HepG2 (cell line): ENCODE measurements around the gene ADAM22. TPM values are rescaled to one million over a fixed set of nuclear protein-coding genes. Genes with fewer than 3 reads are reported as not detected.

Source experiments
- DPF2 ChIP-seq: sonication (generic); formaldehyde crosslinking; IDR thresholded peaks from 2 replicates; pipeline ENCODE4 v1.4.0; 2020; ENCODE audit warnings: mild to moderate bottlenecking, low read depth, missing genetic modification reagents, borderline replicate concordance
- HCFC1 ChIP-seq: fragments of 150-350 bp; IDR thresholded peaks from 2 replicates; pipeline ENCODE4 v1.6.1; 2014; ENCODE audit warnings: low read depth, low read length
- NBN ChIP-seq: fragments of 450-650 bp; conservative IDR thresholded peaks from 2 replicates; pipeline ENCODE4 v1.6.1; 2017
- NFRKB ChIP-seq: fragments of 450-650 bp; IDR thresholded peaks from 2 replicates; pipeline ENCODE4 v1.6.1; 2017
- TGIF2 ChIP-seq: IDR thresholded peaks from 2 replicates; pipeline ENCODE4 v1.6.1; 2016; ENCODE audit warnings: control low read depth, missing compliant biosample characterization
- ZNF616 ChIP-seq: sonication (generic); formaldehyde crosslinking; IDR thresholded peaks from 2 replicates; pipeline ENCODE4 v1.5.0; 2020; ENCODE audit warnings: low read depth, mild to moderate bottlenecking, missing genetic modification reagents
- ZNF747 ChIP-seq: sonication (generic); formaldehyde crosslinking; IDR thresholded peaks from 2 replicates; pipeline ENCODE4 v1.8.1; 2023; ENCODE audit warnings: missing genetic modification reagents, mild to moderate bottlenecking, borderline replicate concordance
- polyA plus RNA-seq, 8 experiments: library from polyadenylated mRNA; depleted of rRNA in 3 of 8; stranded (reverse) in 7 of 8; unstranded in 1 of 8; fragments of >200 nt; fragmentation: Illumina TruSeq in 4 of 8; extraction: Trizol in 4 of 8; gene quantifications; 2 replicates each; pipeline versions ENCODE4 v1.2.1 to v1.2.3, GENCODE V29; 2011 to 2016; ENCODE audit warnings: low read depth in 4 of 8, missing spikeins in 1 of 8, mixed read lengths in 1 of 8; ENCODE audit not compliant: insufficient read depth in 1 of 8
- total RNA-seq, 5 experiments: library from RNA; depleted of rRNA; stranded (reverse); fragments of >200 nt; fragmentation: Illumina TruSeq; extraction: Trizol; gene quantifications; 2 replicates each; pipeline ENCODE4 v1.2.3, GENCODE V29; 2016; ENCODE audit warnings: low read depth in 1 of 5
- TF ChIP-seq, protein P1 (sequence below): sonication (generic); formaldehyde crosslinking; IDR thresholded peaks from 2 replicates; pipeline ENCODE4 v1.9.0; 2021; ENCODE audit warnings: missing genetic modification reagents, borderline replicate concordance
- TF ChIP-seq, protein P2 (sequence below): sonication (generic); formaldehyde crosslinking; IDR thresholded peaks from 2 replicates; pipeline ENCODE4 v1.9.0; 2021; ENCODE audit warnings: missing genetic modification reagents, mild to moderate bottlenecking, borderline replicate concordance
- TF ChIP-seq, protein P3 (sequence below): sonication (generic); formaldehyde crosslinking; conservative IDR thresholded peaks from 2 replicates; pipeline ENCODE4 v1.8.0; 2022; ENCODE audit warnings: low read depth, missing genetic modification reagents
- TF ChIP-seq, protein P4 (sequence below): sonication (generic); formaldehyde crosslinking; conservative IDR thresholded peaks from 2 replicates; pipeline ENCODE4 v1.4.0; 2020; ENCODE audit warnings: missing genetic modification reagents
- TF ChIP-seq, protein P5 (sequence below): sonication (generic); formaldehyde crosslinking; IDR thresholded peaks from 2 replicates; pipeline ENCODE4 v1.4.0; 2020; ENCODE audit warnings: mild to moderate bottlenecking, missing genetic modification reagents, borderline replicate concordance
- TF ChIP-seq, protein P6 (sequence below): sonication (generic); formaldehyde crosslinking; IDR thresholded peaks from 2 replicates; pipeline ENCODE4 v1.4.0; 2020; ENCODE audit warnings: missing genetic modification reagents, mild to moderate bottlenecking, borderline replicate concordance

Gene ADAM22
- total and polyA plus RNA-seq, 2 of the 13 experiments (the other 11 are each of a cell fraction or from before 2014, with no cell fraction given): 1.9 to 6.7 TPM

DNA sequence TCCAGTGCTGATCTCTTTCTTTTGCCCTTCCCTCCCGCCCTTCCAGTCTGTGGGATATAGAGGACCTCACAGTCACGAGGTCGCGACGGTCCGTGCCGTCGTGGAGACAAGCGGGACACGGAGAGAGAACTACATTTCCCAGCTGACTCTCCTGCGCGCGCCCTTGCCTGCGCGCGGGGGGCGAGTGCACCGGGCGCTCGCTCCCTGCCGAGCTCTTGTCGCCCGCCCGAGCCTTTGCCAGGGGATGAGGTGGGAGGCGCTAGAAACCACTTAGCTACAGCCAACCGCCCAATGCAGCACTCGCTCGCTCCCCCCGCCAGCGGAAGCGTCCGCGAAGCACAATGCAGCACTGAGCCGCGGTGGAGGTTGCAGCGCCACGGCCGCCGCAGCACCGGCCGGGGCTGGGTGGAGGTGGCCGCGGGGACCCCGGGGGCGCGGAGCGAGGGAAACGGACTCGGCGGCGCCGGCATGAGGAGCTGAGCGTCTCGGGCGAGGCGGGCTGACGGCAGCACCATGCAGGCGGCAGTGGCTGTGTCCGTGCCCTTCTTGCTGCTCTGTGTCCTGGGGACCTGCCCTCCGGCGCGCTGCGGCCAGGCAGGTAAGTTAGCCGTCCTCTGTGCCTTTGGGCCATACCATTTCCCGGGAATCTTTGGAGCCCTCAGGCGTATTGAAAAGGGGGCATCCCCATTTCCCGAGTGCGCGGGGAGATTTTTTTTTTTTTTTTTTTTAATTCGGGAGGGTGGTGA is at the start of gene ADAM22 (continued):
- TF ChIP-seq TGIF2 (CRISPR knock-in tag) (no peak), HCFC1 (peak; percentile 80), NBN (no peak), NFRKB (no peak), ZNF616 (CRISPR knock-in tag) (no peak), ZNF747 (CRISPR knock-in tag) (peak; percentile 73; the same call in 1 of the 2 replicates), DPF2 (CRISPR knock-in tag) (no peak)
- TF ChIP-seq, protein P1, sequence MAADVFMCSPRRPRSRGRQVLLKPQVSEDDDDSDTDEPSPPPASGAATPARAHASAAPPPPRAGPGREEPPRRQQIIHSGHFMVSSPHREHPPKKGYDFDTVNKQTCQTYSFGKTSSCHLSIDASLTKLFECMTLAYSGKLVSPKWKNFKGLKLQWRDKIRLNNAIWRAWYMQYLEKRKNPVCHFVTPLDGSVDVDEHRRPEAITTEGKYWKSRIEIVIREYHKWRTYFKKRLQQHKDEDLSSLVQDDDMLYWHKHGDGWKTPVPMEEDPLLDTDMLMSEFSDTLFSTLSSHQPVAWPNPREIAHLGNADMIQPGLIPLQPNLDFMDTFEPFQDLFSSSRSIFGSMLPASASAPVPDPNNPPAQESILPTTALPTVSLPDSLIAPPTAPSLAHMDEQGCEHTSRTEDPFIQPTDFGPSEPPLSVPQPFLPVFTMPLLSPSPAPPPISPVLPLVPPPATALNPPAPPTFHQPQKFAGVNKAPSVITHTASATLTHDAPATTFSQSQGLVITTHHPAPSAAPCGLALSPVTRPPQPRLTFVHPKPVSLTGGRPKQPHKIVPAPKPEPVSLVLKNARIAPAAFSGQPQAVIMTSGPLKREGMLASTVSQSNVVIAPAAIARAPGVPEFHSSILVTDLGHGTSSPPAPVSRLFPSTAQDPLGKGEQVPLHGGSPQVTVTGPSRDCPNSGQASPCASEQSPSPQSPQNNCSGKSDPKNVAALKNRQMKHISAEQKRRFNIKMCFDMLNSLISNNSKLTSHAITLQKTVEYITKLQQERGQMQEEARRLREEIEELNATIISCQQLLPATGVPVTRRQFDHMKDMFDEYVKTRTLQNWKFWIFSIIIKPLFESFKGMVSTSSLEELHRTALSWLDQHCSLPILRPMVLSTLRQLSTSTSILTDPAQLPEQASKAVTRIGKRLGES: no peak
- TF ChIP-seq, protein P2, sequence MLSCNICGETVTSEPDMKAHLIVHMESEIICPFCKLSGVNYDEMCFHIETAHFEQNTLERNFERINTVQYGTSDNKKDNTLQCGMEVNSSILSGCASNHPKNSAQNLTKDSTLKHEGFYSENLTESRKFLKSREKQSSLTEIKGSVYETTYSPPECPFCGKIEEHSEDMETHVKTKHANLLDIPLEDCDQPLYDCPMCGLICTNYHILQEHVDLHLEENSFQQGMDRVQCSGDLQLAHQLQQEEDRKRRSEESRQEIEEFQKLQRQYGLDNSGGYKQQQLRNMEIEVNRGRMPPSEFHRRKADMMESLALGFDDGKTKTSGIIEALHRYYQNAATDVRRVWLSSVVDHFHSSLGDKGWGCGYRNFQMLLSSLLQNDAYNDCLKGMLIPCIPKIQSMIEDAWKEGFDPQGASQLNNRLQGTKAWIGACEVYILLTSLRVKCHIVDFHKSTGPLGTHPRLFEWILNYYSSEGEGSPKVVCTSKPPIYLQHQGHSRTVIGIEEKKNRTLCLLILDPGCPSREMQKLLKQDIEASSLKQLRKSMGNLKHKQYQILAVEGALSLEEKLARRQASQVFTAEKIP (CRISPR knock-in tag): no peak
- TF ChIP-seq, protein P3, sequence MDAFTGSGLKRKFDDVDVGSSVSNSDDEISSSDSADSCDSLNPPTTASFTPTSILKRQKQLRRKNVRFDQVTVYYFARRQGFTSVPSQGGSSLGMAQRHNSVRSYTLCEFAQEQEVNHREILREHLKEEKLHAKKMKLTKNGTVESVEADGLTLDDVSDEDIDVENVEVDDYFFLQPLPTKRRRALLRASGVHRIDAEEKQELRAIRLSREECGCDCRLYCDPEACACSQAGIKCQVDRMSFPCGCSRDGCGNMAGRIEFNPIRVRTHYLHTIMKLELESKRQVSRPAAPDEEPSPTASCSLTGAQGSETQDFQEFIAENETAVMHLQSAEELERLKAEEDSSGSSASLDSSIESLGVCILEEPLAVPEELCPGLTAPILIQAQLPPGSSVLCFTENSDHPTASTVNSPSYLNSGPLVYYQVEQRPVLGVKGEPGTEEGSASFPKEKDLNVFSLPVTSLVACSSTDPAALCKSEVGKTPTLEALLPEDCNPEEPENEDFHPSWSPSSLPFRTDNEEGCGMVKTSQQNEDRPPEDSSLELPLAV (CRISPR knock-in tag): no peak
- TF ChIP-seq, protein P4, sequence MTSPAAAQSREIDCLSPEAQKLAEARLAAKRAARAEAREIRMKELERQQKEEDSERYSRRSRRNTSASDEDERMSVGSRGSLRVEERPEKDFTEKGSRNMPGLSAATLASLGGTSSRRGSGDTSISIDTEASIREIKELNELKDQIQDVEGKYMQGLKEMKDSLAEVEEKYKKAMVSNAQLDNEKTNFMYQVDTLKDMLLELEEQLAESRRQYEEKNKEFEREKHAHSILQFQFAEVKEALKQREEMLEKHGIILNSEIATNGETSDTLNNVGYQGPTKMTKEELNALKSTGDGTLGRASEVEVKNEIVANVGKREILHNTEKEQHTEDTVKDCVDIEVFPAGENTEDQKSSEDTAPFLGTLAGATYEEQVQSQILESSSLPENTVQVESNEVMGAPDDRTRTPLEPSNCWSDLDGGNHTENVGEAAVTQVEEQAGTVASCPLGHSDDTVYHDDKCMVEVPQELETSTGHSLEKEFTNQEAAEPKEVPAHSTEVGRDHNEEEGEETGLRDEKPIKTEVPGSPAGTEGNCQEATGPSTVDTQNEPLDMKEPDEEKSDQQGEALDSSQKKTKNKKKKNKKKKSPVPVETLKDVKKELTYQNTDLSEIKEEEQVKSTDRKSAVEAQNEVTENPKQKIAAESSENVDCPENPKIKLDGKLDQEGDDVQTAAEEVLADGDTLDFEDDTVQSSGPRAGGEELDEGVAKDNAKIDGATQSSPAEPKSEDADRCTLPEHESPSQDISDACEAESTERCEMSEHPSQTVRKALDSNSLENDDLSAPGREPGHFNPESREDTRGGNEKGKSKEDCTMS (CRISPR knock-in tag): no peak
- TF ChIP-seq, protein P5, sequence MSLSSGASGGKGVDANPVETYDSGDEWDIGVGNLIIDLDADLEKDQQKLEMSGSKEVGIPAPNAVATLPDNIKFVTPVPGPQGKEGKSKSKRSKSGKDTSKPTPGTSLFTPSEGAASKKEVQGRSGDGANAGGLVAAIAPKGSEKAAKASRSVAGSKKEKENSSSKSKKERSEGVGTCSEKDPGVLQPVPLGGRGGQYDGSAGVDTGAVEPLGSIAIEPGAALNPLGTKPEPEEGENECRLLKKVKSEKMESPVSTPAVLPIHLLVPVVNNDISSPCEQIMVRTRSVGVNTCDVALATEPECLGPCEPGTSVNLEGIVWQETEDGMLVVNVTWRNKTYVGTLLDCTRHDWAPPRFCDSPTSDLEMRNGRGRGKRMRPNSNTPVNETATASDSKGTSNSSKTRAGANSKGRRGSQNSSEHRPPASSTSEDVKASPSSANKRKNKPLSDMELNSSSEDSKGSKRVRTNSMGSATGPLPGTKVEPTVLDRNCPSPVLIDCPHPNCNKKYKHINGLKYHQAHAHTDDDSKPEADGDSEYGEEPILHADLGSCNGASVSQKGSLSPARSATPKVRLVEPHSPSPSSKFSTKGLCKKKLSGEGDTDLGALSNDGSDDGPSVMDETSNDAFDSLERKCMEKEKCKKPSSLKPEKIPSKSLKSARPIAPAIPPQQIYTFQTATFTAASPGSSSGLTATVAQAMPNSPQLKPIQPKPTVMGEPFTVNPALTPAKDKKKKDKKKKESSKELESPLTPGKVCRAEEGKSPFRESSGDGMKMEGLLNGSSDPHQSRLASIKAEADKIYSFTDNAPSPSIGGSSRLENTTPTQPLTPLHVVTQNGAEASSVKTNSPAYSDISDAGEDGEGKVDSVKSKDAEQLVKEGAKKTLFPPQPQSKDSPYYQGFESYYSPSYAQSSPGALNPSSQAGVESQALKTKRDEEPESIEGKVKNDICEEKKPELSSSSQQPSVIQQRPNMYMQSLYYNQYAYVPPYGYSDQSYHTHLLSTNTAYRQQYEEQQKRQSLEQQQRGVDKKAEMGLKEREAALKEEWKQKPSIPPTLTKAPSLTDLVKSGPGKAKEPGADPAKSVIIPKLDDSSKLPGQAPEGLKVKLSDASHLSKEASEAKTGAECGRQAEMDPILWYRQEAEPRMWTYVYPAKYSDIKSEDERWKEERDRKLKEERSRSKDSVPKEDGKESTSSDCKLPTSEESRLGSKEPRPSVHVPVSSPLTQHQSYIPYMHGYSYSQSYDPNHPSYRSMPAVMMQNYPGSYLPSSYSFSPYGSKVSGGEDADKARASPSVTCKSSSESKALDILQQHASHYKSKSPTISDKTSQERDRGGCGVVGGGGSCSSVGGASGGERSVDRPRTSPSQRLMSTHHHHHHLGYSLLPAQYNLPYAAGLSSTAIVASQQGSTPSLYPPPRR (CRISPR knock-in tag): no peak
- TF ChIP-seq, protein P6, sequence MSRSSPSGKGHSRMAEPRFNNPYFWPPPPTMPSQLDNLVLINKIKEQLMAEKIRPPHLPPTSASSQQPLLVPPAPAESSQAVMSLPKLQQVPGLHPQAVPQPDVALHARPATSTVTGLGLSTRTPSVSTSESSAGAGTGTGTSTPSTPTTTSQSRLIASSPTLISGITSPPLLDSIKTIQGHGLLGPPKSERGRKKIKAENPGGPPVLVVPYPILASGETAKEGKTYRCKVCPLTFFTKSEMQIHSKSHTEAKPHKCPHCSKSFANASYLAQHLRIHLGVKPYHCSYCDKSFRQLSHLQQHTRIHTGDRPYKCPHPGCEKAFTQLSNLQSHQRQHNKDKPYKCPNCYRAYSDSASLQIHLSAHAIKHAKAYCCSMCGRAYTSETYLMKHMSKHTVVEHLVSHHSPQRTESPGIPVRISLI (CRISPR knock-in tag): peak; percentile 29; the same call in 1 of the 2 replicates
